GM12874 (cell line): ENCODE data around the gene SUSD3.

Experiments
- TF ChIP-seq, protein P1 (sequence below): IDR thresholded peaks from 2 replicates; pipeline ENCODE4 v1.5.1; 2011; ENCODE audit warnings: low read depth, mild to moderate bottlenecking, control low read depth, low read length, moderate library complexity; ENCODE audit not compliant: insufficient read depth

SUSD3 gene

DNA sequence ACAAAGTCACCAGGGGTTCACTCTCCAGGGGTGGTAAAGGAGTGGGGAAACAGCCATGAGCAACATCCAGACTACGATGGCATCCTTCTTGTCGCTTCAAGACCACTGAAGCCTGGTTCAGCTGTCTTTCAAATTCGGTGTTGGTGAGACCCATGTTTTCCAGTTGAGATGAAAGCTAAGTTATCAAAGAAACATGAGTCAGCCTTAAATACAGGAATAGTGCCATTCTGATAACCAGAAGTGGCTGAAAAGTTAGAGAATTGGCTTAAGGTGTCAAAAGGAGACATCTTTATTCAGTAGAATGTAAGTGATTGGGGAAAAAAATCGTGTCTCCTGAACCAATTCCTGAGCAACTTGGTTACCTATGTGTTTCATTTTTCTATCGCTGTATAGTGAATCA is 30.5 kb downstream of the SUSD3 start:
- TF ChIP-seq, protein P1, sequence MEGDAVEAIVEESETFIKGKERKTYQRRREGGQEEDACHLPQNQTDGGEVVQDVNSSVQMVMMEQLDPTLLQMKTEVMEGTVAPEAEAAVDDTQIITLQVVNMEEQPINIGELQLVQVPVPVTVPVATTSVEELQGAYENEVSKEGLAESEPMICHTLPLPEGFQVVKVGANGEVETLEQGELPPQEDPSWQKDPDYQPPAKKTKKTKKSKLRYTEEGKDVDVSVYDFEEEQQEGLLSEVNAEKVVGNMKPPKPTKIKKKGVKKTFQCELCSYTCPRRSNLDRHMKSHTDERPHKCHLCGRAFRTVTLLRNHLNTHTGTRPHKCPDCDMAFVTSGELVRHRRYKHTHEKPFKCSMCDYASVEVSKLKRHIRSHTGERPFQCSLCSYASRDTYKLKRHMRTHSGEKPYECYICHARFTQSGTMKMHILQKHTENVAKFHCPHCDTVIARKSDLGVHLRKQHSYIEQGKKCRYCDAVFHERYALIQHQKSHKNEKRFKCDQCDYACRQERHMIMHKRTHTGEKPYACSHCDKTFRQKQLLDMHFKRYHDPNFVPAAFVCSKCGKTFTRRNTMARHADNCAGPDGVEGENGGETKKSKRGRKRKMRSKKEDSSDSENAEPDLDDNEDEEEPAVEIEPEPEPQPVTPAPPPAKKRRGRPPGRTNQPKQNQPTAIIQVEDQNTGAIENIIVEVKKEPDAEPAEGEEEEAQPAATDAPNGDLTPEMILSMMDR, result no peak

DNA sequence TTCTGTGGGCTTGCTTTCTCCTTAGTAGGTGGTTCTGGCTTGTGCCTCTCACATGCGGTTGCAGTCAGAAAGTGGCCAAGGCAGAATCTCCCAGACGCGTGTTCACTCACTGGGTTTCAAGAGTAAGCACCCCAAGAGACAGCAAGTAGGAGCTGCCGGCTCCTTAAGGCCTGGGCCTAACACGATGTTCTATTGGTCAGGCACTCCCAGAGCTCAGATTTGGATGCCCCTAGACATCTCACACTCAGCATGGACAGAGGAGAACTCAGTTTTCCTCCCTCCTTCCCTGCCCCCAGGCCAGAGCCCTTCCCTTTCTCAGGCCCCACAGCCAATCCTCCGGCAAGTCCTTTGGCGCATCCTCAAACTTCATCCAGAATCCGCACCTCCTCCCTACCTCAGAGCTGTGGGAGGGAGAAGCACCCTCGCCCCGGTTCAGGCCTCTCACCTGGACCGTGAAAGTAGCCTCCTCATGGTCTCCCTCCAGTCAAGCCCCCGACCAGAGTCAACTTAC is 31.0 kb downstream of the SUSD3 start:
- TF ChIP-seq, protein P1, result no peak

DNA sequence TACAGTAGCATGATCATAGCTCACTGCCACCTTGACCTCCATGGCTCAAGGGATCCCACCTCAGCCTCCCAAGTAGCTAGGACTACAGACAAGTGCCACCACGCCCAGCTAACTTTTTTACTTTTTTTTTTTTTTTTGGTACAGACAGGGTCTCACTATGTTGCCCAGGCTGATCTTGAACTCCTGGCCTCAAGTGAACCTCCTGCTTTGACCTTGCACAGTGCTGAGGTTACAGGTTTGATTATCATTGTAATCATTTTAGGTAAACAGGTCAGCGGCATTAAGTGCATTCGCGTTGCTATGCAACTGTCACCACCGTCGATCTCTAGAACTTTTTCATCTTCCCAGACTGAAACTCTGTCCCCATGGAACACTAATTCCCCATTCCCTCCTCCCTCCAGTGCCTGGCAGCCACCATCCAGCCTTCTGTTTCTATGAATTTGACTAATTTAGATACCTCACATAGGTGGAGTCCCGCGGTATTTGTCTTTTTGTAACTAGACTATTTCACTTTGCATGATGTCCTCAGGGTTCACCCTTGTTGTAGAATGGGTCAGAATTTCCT is 31.7 kb downstream of the SUSD3 start:
- TF ChIP-seq, protein P1, result no peak

DNA sequence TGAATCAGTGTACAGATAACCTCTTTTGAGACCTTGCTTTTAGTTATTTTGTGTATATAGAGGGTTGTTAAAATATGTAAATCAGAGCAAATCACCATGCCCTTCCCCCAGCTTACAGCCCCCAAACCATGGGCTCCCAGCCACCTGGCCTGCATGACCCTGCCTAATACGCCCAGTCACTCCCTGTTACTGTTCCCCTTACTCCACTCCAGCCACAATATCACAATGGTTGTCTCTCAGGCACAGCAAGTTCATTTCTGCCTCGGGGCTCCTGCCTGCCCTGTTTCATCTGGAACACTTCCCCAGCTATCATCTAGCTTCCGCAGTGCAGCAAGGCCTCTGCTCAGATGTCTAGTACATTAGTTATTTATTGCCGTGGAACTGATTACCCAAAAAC is 32.6 kb downstream of the SUSD3 start:
- TF ChIP-seq, protein P1, result no peak

DNA sequence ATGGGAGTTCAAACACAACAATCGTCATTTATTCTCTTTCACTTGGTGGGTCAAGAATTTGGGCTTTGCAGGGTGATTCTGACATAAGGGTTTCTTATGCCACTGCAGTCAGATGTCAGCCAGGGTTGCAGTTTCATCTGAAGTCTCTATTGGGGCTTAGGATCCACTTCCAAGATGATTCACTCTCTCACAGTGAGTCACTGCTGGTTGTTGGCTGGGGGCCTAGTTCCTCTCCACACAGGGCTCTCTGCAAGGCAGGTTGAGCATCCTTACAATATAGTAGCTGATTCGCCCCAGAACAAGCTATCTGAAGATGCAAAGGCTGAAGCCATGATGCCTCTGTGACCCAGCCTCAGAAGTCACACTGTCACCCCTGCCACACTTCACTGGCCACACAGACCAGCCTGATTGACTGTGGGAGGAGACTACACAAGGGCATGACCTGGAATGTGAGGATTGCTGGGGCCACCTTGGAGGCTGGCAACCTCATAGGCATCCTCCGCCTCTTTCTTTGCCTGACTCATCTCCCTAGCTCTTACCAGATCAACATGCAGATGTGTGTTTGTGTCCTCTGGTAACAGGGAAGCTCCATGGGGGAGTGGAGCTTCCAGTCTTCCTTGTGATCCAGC is 33.1 kb downstream of the SUSD3 start:
- TF ChIP-seq, protein P1, result no peak

DNA sequence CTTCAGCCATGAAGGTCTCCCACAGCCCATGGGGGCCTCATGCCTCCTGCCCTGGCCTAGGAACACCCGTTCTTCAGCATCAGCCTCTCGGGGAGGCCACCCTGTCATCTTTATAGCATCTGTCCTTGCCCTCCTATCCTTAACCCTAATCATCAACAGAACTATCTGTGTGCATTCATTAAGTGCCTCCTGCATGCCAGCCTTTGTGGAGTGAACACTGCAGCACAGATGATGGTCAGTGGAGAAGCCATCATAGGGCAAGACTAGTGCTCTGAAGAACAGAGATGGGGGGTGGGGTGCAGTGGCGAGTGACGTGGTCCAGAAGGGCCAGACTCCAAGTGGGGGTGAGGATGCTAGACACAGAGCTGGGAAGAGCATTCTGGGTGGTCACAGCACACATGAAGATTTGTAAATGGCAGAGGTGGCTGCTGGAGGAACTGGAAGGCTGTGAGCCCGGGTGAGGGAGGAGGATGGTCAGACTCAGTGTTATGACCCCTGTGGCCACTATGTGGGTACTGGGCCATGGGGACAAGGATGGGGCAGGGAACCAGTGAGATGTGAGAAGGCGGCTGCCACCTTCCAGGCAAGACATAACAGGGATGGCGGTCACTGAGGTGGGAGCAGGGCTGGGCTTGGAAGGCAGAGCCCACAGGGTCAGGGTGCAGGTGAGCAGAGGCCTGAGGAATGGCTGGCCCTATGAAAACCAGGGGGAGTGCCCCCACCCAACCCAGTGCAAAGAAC is 33.9 kb downstream of the SUSD3 start:
- TF ChIP-seq, protein P1, result no peak

DNA sequence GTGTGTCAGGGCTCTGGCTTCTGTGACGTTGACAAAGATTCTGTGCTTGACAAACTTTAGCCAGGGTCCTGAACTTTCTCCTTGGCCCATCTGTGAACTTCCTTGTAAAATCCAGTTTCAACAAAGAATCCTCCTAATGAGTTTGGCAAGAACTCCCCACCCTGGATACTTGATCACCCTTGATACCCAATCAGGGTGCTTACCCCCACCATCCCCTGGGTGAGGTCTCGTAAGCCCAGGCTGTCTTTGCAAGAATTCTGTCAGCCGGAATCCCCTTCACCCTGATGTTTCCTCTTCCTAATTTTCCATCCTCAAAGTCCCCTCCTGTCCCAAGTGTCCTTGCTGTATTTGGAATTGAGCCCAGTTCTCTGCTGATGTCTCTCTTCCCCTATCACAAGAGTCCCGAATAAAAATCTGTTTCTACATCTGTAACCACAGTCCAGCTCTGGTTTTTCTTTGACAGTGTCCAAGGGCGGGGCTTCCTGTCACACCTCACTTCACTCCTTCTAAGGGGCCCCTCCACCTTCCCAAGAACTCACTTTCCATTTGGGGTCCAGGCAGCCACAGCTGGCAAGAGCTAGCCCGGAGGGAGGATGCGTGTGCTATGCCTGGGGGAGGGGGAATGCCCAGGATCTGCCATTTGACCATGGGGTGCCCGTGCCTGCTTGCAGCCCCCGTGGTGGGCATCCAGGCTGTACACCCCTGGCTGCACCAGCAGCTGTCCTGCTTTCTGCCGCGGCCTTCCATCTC is 34.8 kb downstream of the SUSD3 start:
- TF ChIP-seq, protein P1, result no peak
